Activated CD4-positive, alpha-beta T cell treated with anti-CD3 and anti-CD28 coated beads for 48 hours (primary cell): ENCODE results near the gene DKK3.

ENCODE experiments used
- DNase-seq: peaks from one replicate; pipeline ENCODE4 v3.0.0-alpha.2; 2020

Gene DKK3

DNA sequence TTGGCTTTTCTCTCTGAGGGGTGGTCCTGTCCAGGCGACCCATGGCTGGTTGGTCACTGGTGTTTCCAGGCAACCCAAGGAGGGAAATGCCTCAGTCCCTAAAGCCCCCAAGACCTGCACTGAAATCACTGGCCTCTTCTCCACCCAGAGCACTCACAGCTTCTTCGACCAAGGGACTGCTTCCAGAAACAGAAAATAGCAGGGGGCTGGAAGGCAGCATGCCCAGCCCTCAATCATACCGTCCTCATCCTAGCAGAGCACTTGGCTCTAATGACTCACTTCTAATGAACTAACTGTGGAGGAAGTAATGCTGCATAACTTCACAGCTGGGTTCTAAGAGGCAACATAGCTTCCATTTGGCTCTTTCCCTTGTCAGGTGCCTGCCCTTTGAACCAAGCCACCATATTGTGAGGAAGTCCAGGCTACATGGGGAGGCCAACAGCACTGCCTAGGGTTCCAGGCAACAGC is 27.6 kb downstream of the DKK3 start:
- no peak for DNase-seq

DNA sequence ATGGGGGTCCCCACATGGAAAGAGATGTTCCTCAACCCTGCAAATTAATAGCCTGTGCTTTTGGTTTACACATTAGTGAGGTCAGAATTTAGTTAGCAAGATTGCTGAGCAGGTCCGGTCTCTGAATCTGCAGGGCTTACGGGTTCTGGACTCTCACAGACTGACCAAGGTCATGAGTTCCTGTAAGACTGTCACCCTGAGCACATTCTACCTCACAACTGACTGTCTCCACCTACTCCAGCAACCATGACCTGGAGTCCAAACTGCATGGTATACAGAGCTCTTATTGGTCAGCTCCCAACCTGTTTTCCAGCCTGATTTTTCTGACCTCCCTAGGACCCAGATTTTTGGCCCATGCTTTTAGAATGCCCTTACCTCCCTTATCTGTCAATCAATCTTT is 28.2 kb downstream of the DKK3 start:
- no peak for DNase-seq

DNA sequence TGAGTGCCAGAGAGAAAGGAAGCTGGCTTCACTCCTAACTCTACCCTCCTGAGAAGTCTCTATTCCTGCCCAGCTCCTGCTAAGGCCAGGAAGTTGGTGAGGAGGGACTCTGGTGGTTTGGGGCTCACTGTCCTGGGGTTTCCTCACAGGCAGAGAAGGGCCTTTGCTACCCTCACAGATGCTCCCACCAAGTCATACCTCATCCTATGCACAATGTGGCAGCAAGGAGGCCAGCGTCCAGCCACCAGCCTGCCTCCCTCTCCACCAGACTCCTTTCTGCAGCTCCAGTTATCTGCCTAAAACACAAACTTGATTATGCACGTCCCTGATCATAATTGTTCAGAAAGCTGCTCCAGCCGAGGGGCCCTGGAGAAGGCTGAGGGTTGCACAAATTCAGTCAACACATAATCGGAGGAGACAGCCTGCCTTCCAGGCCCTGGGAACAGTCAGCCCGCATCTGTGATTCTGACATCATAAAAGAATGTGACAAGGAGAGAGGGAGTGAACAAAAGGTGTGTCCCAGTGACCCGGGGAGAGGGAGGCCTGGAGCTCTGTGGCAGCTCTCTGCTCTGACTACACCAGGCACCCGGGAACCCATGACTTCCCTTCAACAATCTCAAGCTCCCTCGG is 28.8 kb downstream of the DKK3 start:
- no peak for DNase-seq

DNA sequence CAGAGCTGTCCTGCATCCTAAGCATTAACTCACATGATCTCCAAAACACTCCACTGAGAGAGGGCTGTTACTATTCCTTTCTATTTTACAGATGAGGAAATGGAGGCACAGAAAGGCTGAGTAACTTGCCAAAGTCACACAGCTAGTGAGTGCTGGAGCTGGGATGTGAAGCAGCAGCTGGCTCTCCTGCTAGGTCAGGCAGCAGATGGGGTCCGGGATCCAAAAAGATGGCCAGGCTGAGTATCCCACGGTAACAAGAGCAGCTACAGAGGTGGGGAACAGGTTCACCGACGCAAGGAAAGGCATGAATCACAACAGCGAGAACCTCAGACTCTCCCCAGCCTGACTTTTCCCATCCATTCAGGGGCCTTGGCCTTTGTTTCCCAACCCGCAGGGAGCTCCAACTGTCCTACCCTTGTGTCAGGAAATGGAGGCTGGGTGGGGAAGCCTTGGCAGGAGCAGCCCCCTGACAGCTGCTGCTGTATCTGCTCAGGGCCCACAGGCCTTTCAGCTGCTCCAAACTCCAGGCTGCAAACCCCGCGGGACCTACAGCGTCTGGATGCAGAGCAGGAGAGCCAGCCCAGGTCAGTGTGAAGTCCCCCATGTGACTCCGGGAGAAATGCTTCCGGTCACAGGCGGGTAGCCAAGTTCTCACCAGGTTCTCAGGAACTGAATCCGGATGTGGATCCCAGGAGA is 29.5 kb downstream of the DKK3 start:
- DNase-seq, result no peak

DNA sequence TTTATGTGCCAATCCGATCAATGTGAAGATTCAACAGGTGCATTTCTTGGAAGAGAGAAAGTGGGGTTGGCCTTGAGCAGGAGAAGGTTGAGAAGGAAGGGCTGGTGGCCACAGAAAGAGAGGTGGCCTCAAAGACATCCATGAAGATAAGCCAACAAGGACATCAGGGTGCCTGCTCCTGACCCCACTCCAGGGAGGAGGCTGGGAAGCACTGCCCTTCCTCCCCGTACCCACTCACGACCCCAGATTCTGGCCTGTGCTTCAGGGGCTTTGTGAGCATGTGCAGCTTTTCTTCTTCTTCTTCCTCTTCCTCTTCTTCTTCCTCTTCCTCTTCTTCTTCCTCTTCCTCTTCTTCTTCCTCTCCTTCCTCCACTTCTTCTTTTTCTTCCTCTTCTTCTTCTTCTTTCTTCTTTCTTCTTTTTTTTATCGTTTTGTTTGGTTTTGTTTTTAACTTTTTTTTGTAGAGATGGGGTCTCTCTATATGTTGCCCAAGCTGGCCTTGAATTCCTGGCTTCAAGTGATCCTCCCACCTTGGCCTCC is 30.3 kb downstream of the DKK3 start:
- no peak for DNase-seq

DNA sequence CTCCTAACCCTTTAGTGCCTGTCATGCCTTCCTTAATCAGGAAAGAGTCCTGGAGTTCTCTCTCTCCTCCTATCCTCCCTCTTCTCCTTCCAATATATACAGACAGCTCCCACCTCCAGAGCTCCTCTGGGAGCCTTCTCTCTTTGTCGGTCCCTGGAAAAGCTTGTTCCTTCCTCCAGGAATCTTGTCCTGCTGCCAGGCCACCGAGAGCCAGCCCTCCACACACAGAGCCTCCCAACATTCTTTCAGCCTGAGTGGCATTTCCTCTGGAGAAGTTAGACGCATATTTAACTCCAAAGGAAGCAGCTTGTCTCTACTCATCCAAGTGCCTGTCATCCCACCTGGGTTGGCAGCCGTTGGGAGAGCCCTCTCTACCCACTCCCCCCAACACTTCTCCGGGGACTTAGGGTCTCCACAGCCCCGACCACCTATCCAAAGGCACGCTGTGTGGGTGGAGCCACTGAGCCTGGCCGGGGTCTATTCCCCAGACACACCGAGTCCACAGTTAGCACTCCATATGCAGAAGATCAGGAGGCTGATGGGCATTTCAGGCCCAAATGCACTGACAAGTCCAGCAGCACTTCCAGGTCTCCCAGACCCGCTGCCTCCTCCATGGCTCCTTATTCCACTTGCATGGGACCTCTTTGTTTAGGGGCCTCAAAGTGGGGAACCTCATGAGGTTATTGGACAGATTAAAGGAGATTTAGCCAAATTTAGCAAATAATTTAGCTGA is 31.1 kb downstream of the DKK3 start:
- DNase-seq, result no peak

DNA sequence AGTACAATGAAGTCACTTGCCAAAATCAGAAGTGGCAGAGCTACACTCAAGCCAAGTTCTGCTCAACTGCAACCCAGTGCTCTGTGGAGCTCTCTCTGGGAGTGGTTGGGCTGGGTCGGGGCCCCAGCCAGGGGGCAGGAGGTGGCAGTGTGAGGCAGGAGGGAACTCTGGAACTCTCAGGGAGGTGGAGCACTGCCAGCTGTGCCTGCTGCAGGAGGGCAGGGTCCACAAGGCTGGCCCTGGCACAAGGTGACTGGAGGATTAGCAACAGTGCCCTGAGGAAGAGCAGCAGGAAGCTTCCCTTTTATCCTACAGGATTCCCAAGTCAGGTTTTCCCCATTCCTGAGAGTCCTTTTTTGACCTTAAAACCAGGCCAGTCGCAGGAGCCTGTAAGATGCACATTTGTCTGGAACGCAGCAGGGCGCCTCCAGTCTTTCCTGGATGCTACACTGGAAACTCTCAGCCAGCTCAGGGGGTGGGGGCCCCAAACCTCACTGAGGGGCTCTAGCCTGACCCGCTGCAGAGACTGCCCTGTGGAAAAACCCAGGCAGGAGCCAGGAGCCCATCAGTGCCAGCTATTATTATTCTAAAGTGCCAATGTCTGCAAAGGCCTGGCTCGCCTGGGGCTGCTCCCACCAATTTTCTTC is 31.8 kb downstream of the DKK3 start:
- DNase-seq, result no peak

DNA sequence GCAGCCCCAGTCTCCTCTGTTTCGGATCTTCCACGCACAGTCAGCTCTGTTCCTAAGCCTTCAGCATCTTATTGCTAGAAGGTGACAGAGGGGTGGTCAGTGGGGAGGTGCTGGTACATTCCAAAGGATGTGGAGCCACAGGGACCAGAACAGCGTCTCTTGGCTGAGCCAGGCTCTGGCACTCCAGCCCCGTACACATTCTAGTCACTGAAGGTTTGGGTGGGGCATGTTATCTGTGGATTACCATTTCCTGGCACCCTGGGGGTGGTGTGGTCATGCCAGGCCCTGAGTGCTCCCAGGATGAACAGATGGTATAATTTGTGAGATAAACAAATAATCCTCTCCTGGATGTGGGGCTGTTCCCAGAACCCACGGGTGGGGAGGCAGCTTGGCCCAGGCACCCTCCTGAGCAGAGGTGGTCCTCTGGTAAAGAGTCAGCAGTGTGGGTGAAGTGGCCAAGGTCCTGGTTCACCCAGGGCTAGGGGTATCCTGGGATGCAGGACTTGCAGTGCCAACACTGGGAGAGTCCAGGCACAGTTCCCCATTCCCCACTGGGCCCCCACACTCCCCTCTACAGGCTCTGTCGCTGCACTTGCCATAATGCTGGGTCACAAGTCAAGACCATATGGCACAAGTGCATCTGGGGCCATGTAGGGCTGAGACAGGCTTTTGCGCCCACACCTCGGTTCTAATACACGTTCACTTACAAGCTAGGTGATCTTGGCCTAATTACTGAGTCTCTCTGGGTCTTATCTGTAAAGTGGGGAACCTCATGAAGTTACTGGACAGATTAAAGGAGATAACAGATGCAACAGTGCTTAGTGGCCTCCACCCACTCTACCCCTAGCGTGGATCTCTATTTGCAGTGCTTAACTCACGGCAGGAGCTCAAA is 33.0 kb downstream of the DKK3 start:
- DNase-seq, result no peak

DNA sequence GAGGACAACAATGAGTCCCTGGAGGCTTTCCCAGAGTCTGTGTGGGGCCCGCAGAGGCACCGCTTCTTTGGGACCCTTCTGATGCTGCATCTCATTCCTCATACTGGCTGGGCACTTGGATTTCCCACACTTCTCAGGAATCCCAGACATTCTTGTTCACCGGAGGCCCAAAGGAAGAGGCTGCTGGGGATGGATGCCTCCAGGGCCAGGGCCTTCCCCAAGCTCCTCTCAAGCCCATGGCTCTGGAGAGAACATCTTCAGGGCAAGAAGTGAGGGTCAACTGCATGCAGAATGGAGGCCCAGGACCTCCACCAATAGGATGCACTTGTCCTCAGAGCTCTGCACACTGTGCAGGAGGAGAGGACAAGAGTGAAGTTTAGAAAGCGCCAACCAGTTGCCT is 34.6 kb downstream of the DKK3 start:
- no peak for DNase-seq

DNA sequence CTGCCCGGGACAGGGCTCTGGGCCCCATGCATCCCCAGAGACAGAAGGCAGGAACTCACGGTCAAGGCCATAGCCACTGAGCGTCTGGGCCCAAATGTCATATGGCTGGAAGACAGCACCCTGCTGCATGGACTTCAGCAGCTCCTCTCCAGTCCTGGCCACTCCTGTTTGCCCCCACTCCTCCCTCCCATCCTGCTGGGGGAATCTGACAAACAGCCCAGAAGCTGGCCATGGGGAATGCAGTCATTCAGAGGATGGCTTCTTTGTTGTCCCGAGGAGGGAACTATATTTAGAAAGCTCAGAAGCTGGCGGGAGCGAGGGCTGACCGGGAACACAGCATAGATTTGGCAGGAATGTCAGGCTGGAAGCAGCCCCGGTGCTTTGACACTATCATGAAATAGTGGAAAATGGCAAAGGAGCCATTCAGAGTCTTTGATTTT is 35.0 kb downstream of the DKK3 start:
- no peak for DNase-seq

DNA sequence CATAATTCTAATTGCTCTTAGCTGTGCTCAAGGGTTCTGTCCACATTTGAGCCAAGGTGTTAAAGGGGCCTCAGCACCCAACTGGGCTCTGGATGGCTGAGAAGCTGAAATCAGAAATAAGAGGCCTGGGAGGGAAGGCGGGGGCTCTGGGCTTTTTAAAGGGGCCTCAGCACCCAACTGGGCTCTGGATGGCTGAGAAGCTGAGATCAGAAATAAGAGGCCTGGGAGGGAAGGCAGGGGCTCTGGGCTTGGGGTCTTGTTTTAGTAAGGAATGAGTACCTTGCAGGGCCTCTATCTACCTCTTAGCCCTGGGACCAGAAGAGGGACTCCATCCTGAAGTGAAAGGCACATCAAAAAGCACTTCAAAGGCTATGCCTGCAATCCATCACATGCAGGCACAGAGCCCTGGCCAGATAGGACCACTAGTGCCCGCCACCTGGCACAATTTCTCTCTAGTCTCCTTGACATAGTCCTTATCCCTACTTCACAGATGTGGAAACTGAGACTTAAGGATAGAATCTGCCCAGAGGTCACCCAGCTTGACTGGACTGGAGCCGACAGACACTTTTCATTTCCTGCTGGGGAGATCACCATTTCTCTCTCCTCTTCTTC is 35.6 kb downstream of the DKK3 start:
- DNase-seq, result no peak

DNA sequence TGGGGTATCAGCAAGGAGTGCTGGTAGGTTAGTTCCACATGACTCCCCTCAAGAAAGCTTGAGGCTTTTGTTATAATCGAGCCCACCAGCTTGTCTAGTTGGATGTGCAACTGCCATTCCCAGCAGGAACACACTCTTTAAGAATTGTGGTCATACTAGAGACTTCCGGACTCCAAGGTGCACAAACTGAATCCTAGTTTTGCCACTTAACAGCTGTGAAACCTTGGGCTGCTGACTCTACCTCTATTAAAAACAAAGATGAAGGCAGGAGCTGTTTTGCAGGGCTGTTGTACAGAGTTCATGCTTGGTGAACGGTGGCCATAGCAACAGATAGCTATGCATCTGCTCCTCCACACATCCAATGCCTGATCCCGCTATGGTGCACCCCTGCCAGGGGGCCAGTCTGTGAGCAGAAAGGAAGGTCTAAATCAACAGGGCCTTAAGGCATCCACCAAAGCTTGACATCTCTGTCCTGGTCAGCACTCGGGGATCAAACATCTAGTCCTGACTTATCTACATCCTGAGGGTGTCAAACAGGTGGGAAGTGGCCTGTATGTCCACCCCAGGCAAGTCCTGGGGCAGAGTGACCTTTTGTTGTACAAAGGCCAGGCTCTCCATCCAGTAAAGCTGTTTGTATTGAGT is 36.4 kb downstream of the DKK3 start:
- no peak for DNase-seq

DNA sequence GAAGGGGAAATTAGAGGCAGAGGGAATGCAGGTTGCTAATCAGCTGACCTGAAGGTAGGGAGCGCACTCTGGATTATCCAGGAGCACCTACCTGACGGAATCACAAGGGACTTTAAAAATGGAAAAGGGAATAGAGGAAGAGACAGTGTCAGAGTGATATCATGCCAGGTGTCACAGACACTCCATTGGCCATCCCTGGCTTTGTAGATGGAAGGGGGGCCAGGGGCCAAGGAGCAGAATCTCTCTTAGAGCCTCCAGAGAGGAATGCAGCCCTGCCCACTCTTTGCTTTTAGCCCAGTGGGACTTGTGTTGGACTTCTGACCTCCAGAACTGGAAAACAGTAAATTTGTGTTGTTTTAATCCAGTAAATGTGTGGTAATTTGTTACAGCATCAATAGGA is 37.9 kb downstream of the DKK3 start:
- DNase-seq, result no peak

DNA sequence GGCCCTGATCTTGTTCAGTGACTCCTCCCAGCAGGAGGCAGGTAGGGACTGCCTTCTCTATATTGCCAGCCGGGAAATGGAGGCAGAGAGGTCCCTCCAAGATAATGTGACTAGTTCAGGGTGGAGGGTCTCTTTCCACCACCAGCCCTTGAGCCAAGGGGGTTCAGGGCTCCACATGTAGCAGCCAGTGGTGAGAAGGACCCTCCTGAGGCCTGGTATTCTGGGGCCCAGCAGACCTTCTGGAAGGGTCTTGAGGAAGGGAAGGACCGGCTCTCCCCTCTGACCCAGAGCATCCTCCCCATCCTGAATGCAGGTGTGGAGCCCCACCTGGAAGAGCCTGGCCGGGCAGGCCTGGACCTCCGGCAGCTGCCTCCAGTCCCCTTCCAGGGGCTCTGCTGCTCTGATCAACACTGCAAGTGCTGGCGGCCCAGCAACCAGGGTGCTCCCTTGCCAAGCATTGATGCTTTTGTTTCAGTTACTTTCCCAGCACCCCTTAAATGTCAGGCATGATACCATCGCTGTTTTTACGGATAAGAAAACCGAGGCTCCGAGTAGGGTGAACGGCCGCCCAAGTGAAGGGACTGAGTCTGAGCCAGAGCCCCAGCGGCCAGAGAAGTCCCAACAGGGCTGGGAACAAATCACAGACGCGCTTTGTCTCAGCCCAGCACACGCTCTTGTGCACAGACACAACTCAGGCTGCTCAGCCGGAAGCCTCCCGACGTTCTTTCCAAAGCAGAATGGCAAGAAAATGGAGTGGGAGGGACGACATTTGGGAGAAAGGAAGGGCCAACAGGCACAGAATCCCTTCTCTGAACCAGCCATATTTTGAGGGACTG is 38.8 kb downstream of the DKK3 start:
- DNase-seq, result no peak

DNA sequence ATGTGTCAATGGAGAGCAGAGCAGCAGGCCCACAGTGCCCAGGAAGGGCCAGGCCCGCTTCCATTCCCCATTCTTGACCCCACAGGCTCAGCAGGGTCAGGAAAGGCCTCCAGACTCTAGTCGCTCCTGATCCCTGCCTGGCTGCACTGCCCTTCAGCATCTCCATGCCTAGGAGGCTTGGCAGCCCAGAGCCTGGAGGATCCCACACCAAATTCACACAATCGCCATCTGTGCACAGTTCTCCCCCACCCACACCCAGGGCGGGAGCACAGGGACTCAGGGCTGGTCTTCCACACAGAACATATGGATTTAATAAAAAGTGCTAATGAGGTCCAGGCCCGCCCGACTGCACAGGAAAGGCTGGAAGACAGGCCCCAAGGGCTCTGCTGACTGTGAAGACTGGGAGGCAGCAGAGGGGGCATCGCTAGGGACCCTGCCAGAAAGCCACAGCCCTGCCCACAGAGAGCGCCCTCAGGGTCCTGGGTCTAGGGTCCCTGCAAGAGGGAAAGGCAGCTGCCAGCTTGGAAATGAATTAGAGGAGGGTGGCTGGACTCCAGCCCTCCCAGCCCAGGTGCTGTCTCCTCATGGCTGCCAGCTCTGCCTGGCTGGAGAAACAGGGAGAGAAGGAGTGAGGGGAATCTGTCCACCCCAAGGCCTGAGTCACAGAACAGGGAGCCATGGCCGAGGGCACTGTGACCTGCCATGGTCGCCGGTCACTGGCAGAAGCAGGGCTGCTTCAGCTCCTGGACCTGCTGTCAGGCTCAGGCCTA is 39.7 kb downstream of the DKK3 start:
- no peak for DNase-seq

DNA sequence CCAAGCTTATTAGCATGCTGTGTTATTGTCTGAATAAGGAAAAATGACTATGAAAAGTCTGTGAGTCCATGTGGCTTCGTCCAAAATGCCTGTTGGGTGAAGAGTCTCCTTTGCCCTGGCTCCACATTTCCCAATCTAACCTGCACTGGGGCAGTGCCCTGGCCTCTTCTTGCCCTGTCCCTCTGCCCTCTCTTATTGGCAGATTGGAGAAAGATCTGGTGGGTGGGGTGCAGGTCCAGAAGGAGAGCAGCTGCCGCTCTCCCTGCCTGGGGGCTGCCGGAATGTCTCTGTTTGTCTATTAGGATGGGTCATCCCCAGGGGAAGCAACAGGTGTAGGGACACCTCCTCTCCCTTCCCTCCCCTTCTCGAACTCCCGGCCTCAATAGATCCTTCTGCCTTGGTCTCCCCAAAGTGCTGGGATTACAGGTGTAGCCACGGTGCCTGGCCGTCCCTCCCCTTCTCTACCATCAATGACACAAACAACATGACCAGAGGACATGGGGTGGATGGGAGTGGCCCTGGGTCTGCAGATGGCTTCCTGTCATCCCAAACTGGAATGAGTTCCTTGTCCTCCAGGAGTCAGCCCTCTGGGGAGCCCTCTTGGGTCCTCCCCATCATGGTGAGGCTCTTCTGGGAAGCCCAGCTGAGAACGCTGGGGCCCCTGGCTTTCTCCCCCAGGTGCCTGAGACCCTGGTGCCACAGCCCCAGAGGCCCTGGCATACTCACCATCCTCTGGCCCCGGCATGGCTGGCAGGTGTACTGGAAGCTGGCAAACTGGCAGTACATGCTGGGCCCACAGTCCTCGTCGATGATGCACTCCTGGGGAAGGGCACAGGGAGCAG is 40.5 kb downstream of the DKK3 start:
- DNase-seq, result no peak

DNA sequence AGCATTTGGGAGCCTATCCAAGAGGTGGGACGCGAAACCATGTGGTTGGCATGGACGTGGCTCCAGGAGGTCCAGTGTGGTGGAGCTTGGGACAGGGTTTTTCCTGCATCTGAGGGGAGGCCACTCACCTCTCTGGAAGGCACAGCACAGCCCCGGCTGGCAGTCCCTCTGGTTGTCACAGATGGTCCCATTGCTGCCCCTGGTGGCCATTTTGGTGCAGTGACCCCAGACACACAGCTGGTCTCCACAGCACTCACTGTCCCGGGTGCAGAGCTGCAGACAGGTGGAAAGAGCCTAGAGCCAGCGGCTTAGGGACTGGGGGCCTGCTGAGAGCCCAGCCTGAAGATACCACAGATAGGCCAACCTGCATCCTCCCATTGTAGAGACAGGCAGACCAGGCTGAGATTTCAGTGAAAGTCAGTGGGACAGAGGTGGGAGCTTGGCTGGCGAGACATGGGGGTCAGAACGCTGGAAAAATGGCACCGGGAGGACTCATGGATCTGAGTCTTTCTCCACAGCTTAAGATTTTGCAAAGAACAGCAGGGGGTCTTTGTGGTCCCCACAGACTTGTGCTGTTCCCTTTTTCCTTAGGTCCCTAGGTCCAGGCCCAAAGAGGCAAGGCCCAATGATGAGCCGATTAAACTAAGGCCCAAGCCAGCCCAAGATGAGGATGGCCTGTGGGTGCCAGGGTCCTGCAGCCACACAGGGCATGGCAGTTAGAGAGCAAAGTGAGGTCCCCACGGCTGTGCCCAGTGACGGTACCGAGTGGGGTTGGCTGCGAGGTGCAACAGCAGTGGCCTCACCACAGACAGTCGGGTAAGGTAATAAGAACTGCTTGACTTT is 41.4 kb downstream of the DKK3 start:
- peak; percentile 88 for DNase-seq

DNA sequence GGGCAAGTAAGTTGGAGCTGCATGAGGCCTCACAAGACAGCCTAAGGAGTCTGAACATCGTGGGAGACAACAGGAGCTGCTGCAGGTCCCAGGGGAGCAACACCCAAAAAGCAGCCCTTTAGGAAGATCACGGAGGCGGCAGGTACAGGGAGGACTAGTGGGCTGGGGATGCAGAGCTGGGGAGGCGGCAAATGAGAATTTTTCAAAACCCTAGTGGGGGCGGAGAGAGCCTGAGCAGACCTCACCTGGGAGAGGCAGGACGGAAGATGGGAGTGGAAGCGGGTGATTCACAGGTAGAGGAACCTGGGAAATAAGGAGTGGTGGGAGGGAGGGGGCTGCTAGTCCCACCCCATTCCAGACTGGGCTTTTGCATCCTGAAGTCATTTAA is 42.1 kb downstream of the DKK3 start:
- no peak for DNase-seq
